D341Med (cell line): Measurements from ENCODE around the gene NKX3-2.

ENCODE experiments used
- DNase-seq: peaks from one replicate; pipeline ENCODE4 v3.0.0; 2012; ENCODE audit warnings: low spot score

NKX3-2 gene

DNA sequence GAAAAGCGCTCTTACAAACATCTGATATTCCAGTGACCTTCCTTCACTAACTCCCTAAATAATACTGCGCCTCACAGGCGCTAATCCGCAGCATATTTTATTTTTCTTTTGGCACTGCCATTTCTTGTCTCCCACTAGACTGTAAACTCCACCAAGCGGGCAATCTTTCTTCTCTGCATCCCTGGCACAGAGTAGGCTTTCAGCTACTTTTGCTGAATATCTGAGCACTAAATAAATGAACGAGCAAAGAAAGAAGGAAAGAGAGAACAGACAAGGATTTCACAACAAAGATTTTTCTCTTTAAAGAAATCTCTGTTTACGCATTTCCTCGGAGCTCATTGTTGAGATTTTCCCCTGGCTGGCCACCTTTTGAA lies 12.7 kb downstream of the NKX3-2 start:
- DNase-seq, result no peak

DNA sequence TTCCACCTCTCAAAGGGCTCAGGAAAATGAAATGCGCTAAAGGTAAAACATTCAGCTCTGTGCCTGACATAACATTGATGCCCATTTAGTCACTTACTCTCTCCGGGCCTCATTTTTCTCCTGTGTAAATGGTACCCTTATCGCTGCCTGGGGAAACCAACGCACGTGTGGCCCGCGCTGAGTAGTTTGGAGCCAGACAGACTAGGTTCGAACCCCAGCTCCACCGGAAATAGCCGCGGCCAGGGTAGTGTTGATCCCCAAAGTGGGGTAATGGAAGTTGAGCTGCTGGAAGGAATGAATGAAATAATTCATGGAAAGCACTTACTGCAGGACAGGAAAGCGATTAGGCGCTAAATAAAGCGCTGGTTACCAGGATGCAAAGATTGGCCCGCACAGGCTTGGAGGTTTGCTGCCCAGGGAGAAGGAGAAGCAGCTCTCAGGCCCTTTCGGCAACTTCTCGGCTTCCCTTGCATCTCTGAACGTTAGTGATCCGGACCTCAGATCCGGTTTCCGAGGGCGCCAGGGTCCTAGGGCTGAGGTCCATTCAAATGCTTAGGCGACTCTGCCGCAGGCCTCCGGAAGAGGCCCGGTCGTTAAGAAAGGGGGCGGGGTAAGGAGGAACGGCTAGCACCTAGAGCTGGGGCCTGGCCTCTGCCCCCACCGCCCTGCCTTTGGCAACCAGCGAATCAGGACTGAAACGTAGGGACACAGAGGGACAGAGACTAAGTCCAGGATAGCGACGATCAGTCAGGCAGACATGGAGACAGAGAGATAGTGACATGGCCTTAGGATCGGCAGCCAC lies 13.3 kb downstream of the NKX3-2 start:
- DNase-seq, result no peak

DNA sequence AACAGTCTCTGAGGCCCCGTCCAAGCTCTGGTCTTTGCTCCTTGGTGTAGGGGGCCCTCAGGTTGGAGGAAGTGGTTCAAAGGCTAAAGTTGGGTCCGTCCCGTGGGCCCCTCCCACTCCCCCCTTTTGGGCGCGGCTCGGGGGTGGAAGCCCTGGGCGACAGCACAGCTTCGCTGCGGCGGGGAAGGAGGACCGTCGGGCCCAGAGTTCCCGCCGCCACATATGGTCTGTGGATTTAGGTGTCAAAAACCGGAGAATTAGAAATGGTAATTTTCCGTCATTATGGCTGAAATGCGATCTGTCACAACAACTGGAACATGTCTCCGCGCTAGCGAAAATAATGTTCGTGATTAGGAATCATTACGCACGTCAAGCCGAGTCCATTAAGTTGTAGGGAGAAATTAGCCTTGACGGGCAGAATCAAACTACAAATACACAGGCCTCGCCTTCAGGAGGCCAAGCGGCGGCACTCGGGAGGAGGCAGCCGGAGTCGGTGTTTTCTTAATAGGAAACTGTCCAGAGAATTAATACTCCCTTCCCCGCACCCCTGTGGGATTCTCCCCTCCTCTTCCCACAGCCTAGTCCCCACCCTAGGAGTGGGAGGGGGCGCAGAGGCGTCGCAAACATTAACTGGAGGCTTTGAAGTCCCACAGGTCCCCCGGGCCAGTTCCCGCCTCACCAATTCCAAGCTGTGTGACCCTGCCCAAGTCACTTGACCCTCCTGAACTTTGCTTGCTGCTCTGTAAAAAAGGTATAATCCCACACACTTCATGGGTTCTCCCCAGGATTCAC lies 15.0 kb downstream of the NKX3-2 start:
- DNase-seq, result no peak

DNA sequence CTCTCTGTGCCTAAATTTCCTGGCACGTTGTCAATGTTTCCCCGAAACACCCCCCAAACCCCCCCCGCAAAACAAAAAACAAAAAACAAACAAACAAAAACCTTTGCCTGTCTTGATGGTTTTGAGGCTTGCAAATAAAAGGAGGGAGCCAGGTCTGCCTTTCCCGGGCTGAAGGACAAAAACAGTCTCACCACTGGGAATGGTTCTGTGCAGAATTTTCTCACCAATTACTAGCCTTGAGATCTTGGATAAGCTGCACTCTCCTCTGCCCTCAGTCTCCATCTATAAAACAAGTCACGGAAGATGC lies 15.5 kb downstream of the NKX3-2 start:
- no peak for DNase-seq

DNA sequence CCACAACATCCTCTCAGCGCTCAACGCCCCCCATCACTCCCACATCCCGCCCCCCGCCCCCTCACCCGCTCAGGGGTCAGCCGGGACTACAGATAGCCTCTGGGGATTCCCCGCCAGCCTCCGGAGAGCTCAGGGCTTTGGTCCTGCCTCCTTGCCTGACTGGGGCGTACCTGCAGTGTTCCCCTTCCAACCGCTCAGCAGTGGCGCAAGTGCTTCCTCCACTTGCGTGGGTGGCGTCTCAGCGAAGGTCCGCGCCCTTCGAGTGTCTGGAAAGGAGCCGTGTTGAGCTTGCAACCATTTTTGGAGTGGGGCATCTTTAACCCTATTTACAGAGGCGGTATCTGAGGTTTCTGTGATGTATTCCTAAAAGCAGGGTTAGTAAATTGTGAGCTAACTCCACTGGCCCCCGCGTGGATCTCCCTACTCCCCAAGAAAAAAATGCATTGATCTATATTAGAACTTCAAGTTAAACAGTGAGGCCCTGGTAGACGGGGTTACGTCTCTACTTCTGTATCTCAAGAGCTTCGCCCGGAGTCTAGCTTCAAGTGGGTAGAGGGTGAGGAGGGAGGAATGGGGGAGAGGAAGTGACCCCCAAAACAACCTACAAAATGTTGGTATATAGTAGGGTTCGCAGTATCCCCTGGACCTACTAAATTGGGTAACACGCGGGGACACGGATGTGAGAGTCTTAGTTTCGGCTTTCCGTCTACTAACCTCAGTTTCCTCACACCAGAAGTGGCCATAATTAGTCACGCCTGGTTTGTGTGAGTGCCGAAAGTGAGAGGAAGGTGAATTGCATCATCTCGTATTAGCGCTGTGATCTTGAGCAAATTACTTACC lies 16.1 kb downstream of the NKX3-2 start:
- peak; percentile 22 for DNase-seq

DNA sequence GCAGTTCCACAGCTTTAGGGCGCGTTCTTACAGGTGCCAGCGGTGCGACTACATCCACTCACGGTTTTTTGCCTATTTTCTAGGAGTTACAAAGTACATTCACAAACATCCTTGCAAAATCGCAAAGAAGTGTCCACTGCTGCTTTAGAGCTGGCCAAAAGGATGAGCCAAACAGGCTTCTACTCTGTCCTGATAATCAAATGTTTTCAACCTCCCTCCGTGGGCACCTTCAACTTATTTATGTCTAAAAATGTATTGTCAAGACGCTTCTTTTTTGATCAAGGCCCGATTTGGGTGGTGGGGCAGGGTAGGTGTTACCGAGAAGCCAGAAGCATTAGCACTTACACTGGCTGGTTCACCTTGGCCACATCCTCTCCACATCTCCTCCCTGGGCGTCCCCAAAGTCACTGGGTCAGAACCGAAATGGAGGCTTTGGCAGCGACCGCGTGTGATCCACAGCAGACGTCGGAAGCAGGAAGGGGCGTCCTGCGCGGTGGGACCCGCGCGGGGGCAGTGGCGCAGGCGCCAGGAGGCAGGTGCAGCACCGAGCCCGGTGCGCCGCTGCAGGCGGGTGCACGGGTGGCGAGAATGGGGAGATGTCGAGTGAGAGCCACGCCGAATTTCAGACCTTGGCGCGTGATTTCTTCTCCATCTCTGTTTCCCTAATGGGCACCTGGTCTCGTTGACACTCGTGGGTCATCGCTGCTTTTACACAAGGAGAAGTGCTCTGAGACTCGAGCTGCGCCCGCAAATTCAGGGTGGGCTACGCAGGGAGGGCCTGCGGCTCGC lies 16.9 kb downstream of the NKX3-2 start:
- peak; percentile 32 for DNase-seq

DNA sequence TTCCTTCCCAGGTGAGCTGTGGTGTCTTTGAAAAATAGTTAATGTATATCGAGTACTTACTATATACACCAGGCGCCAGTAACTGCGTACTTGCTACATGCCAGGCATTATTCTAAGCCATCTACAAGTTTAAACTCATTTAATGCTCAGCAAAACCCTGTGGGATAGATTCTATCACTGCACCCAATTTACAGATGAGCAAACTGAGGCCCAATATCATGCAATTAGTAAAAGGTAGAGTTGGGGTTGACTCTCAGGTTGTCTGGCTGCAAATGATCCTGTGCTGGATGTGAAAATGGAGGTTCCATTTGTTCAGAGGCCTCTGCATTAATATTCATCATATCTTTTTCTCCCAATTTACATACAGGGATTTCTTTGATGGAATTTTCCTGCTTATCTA lies 17.6 kb downstream of the NKX3-2 start:
- DNase-seq, result no peak

DNA sequence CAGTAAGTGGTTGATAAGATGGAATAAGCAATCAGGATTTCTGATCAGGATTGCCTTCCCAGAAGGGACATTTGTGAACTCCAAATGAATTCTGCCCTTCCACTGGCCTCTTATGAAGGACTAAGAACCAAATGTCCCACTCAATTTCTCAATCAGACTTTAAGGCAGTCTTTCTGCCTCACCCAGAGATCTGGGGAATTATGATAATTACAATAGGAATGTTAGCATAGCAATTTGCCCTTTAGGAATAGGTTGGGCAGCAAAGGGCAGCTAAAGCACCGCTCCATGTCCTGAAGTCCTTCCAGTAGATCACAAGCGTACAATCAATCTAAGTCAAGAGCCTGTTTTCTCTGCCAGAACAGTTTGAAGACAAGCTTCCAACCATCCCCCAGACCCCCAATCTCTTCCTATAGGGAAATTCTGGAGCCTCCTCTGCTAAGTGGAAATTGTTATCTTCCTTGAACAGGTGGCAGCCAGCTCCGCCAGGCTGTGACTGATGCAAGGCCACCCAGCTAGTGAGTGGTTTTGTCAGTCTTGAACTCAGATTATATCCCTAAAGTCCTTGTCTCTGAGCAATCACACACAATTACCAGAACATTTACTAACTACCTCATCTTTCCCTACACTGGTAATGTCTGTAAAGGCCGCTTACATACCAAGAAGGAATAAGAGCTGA lies 18.6 kb downstream of the NKX3-2 start:
- DNase-seq, result no peak

DNA sequence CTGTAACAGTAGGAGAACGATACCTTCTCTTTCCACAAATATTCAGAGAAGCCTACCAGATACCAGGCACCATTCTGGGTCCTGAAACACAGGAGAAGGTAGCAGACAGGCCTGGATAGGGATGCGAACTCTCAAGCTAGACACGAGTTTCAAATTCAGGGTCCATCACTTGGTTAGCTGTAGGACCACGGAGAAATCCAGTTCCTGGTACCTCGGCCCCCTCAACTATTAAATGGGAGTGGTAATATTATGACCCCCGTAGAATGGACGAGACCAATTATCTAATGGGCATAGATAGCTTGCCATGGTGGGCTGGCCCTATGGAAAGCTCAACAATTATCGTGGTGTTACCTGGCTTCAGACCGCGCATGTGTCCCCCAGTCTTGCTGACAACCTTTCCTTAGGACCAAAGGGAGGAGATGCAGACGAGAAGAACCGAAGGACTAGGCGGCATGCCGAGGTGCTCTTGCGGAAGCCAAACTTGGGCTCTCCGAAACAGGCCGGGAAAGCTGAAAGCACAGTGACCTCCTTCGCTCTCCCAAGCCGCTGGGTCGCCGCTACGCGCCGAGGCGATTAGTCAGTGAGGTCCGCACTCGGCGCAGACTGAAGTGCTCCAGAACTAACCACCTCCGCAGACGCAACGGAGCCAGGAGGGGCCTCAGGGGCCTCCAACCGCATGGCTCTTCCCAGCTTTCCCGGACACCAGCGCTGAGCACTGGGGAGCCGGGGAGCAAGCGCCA lies 19.6 kb downstream of the NKX3-2 start:
- DNase-seq, result no peak

DNA sequence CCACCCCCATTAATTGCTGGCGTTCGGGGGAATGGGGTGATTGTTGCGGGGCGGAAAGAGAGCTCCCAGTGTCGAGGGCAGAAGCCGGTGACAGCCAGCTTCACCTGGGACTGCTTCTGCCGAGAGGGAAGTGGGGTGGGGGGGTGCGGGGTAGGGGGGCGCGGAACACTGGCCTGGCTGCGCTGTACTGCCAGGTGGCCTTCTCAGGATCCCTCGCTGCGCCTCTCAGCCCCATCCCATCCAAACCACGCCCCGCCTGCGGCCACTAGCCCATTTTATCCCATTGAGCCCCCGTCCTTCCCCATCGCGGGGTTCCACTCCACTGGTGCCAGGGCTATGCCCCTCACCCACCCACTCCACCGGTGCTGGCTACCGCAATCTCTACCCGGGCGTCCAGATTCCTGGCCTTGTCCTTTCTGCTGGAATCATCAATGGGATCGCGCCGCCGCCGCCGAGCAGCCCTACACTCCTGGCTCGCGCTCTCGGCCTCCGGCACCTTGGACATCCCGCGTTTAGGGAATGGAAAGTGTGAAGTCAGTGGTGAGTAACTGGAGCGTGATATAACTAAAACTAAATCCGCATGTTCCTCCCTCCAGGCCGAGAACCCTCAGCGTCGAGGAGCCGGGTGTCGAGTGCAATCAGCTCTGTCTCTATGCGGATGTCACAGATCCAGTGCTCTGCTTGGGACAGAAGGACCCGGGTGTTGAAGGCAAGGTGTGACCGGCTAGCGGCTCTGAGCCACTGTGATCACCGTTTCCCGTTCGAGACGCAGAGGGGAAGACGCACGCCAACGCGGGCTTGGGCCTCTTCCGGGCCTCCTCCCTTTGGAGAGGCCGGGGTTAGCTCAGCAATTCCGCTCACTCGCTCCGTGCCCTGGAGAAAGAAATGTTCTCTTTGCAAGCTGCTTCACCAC lies 20.5 kb downstream of the NKX3-2 start:
- no peak for DNase-seq

DNA sequence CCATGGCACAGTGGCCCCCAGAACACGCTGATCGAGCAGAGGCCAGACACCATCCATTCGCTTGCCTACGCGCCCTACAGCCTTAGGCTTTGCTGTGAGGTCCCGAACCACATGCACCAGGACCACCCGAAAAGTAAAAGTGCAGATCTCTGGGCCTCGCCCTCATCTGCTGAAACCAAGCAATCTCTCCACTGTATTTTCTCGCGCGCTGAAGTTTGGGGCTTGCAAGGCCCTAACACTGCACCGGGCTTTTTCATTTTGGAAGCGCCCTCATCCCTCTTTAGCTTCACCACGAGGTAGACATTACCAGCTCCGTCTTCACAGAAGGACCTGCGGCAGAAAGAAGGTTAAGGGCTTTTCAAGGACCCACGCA lies 21.2 kb downstream of the NKX3-2 start:
- DNase-seq, result no peak

DNA sequence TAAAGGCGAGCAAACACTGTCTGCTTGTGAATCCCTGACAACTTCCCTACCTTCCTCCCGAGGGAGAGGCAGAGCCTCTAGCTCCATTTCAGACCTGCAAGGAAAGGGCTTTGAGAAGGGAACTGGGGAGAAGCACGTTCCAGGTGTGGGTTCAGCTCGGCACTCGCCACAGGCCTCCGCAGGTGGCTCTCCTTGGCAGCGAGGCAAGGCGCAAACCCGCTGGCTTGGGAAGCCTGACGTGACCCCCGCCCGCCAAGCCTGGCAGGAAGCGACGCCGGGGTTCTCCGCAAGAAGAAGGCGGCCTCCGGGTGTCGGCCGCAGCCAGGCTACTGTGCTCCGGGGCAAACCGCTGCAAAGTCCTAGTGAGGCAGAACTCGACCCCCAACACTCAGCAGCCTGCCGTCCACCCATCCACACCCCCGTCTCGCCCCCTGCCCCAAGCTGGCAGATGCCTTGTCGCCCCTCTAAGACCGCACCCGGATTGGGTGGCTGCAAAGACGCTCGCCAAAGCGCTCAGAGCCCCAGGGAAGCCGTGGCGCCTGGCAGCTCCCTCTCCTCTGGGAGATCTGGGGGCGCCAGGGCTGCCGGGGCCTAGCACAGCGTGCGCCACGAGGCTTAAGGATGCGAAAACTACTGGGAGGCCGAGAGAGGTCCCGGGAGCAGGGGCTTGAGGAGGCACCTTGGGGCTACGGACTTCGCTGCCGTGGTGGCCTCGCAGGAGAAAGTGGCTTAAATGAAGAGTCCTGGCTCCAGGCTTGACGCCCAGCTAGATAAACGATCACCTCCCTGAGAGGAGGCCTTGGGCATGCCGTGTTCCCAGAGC lies 21.8 kb downstream of the NKX3-2 start:
- no peak for DNase-seq

DNA sequence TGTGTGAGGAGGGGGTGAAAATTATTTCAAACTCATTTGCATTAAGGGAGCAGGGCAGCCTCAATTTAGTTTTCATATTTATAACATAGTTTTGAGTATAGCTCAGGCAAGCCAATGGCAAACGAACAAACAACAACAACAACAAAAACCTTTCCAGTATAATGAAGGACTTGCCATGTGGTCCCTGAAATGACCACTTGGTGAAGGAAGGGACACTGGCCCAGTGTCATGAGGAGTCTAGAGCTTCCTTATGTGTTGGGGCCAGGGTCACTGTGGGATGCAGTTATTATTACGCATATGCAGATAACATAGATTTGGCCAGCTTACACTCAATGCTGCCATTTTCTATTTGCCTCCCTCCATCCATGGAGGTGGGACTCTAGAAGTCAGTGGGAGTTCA lies 23.3 kb downstream of the NKX3-2 start:
- no peak for DNase-seq

DNA sequence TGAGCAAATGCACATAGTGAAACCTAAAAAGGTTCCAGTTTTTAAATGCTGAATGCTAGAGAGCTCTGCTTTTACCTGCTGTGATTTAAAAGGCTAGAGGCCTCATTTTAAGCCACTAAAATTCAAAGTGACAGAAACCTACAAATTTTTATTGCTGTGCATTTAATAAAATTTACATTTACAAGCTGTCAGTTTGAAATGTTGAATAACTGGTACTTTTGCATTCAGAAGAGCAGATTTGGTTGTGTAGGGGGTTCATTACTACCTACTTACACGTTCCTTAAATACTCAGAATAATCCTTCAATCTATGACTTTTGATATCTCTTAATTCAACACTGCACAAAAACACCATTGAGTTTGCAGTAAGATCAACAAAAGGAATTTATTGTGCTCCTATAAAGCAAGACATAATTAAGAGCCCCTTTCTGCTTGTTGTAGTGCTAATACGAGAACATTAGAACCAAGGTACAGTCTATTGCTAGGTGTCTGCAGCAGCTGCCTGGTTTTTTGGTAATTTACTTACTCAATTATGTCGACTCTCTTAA lies 27.9 kb downstream of the NKX3-2 start:
- no peak for DNase-seq

DNA sequence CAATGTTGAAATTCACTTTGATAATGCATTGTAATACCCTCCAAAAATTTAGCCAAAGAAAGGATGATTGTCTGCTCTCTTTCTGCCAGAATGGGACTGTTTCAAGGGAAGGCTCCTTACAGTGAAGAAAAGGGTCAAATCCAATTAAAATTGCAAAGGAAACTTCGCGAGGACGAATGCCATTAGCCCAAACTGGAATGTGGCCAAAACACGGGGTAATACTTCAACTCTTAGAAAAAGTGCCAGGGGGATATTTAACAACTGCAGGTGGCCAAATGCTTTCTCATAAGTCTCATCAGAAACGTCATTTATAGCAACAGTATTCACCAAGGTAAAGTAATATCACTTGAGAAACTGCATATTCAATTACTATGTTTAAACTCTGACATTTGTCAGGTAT lies 29.0 kb downstream of the NKX3-2 start:
- no peak for DNase-seq

DNA sequence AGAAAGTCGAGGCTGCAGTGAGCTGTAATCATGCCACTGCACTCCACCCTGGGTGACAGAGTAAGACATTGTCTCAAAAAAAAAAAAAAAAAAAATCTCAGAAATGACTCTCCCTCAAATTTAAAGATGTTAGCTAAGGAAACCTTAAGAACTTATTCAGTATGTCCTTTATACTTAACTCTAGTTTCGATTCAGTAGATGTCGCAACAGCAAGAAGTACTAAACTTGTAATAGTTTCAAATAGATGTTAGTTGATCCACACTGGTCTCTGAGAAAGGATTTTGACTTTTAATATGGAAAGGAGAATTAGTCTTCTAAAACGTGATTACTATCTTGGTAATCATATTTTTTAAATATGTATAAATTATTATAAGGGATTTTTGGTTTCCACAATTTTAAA lies 29.6 kb downstream of the NKX3-2 start:
- no peak for DNase-seq

DNA sequence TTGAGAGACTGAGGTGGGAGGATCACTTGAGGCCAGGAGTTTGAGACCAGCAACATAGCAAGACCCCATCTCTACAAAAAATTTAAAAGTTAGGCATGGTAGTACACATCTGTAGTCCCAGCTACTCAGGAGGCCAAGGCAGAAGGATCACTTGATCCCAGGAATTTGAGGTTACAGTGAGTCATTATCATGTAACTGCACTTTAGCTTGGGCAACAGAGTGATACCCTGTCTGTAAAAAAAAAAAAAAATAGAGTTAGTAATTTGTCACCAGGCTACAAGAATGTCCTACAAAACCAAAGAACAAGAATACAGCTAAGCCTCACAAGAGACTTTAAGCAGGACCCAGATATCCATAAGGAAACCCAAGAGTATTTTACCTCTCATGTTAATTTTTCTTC lies 33.2 kb downstream of the NKX3-2 start:
- DNase-seq, result no peak

DNA sequence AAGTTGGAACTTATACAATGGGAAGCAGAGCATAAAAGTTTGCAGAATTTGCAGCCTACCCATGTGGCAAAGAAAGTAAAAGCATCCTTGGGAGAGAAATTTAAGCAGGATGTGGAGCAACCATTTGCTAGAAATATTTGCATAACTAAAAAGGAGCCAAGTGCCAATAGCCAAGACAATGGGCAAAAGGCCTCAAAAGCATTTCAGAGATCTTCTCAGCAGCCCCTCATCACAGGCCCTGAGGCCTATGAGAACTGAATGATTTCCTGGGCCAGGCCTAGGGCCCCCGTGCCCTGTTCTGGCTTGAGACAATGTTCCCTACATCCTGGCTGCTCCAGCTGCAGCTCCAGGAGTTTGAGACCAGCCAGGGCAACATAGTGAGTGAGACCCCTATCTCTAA lies 34.9 kb downstream of the NKX3-2 start:
- no peak for DNase-seq

DNA sequence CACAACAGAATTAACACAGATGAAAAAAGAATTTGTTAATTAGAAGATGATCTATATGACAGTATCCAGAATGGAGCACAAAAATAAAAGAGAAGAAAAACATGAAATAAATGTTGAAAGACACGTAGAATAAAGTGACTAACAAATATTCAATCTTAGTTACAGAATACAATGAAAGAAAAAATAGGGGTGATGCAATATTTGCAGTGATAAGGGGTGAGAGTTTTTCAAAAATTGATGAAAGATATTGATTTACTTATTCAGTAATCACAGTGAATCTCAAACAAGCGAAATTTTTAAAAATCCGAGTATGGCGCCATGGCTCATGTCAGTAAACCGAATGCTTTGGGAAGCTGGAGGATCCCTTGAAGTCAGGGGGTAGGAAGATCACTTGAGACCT lies 39.9 kb downstream of the NKX3-2 start:
- no peak for DNase-seq
